CD8-positive, alpha-beta memory T cell (primary cell): Measurements from ENCODE around the gene DNAH6. TPM values are rescaled to one million over a fixed set of nuclear protein-coding genes. Genes with fewer than 3 reads are reported as not detected.
"Not testable (repeated sequence)": the region's sequence is repeated elsewhere in the genome, so short reads cannot be mapped to it uniquely, and the experiment has no call there.

Source experiments
- CTCF ChIA-PET: fragments of 350-600 bp; sonication (Branson Sonifier 250); formaldehyde crosslinking; loops from one replicate; lab custom pipeline; 2021; ENCODE audit warnings: antibody characterized with exemption; lab: Charles Lee
- POLR2A ChIA-PET: fragments of 350-600 bp; sonication (Branson Sonifier 250); formaldehyde crosslinking; loops from one replicate; lab custom pipeline; 2021; ENCODE audit warnings: antibody characterized with exemption; lab: Charles Lee
- DNase-seq, 5 donors: peaks; one replicate each; pipeline versions ENCODE4 v3.0.0 to v3.0.0-alpha.2; 2020 to 2022; ENCODE audit warnings: mixed read lengths in 1 of 5
- H3K27ac ChIP-seq: one replicate; pipeline ENCODE4 v1.7.0; 2013; ENCODE audit warnings: low read depth, mild to moderate bottlenecking, low read length, moderate library complexity
- H3K27me3 ChIP-seq: 2 replicates; pipeline ENCODE4 v1.7.0; 2013; ENCODE audit warnings: low read length, mild to moderate bottlenecking; ENCODE audit not compliant: insufficient read depth, poor library complexity, severe bottlenecking
- H3K36me3 ChIP-seq: 2 replicates; pipeline ENCODE4 v1.7.0; 2013; ENCODE audit warnings: mild to moderate bottlenecking, low read length, moderate library complexity; ENCODE audit not compliant: insufficient read depth
- H3K4me1 ChIP-seq: 2 replicates; pipeline ENCODE4 v1.7.0; 2013; ENCODE audit warnings: mild to moderate bottlenecking, low read length, moderate library complexity; ENCODE audit not compliant: insufficient read depth
- H3K4me3 ChIP-seq: 2 replicates; pipeline ENCODE4 v1.7.0; 2013; ENCODE audit warnings: mild to moderate bottlenecking, low read length
- H3K9me3 ChIP-seq: 2 replicates; pipeline ENCODE4 v1.7.0; 2013; ENCODE audit warnings: mild to moderate bottlenecking, low read length
- H3K27ac Mint-ChIP-seq, 8 donors: one replicate each; pipeline ENCODE4 v1.8.0; 2020 to 2021; ENCODE audit warnings: mixed read lengths in 8 of 8, mild to moderate bottlenecking in 6 of 8, inconsistent platforms in 3 of 8, moderate library complexity in 3 of 8
- H3K27me3 Mint-ChIP-seq, 2 donors: one replicate each; pipeline ENCODE4 v1.8.0; 2020 to 2021; ENCODE audit warnings: mixed read lengths in 2 of 2, mild to moderate bottlenecking in 1 of 2, moderate library complexity in 1 of 2
- H3K36me3 Mint-ChIP-seq, 3 donors: one replicate each; pipeline ENCODE4 v1.8.0; 2020 to 2021; ENCODE audit warnings: mixed read lengths in 3 of 3, inconsistent platforms in 1 of 3, mild to moderate bottlenecking in 1 of 3
- H3K4me1 Mint-ChIP-seq, 3 donors: one replicate each; pipeline ENCODE4 v1.8.0; 2020 to 2021; ENCODE audit warnings: mixed read lengths in 3 of 3, inconsistent platforms in 1 of 3, mild to moderate bottlenecking in 1 of 3
- H3K4me3 Mint-ChIP-seq, 7 donors: one replicate each; pipeline ENCODE4 v1.8.0; 2020 to 2021; ENCODE audit warnings: mixed read lengths in 7 of 7, mild to moderate bottlenecking in 6 of 7, moderate library complexity in 4 of 7, inconsistent platforms in 2 of 7
- H3K9me3 Mint-ChIP-seq, 5 donors: one replicate each; pipeline ENCODE4 v1.8.0; 2020 to 2022; ENCODE audit warnings: mixed read lengths in 5 of 5, mild to moderate bottlenecking in 3 of 5, moderate library complexity in 2 of 5, inconsistent platforms in 1 of 5
- polyA plus RNA-seq: library from polyadenylated mRNA; unstranded; fragments of 300-500 nt; fragmentation: Illumina TruSeq; gene quantifications from one replicate; pipeline ENCODE4 v1.2.3, GENCODE V29; 2021
- total RNA-seq, 2 experiments: library from RNA; stranded (reverse); gene quantifications; one replicate each; pipeline ENCODE4 v1.2.3, GENCODE V29; 2021

DNAH6 gene
- total and polyA plus RNA-seq, 3 experiments from 2014 or later: 0.24 to 0.51 (median 0.39) TPM

DNA sequence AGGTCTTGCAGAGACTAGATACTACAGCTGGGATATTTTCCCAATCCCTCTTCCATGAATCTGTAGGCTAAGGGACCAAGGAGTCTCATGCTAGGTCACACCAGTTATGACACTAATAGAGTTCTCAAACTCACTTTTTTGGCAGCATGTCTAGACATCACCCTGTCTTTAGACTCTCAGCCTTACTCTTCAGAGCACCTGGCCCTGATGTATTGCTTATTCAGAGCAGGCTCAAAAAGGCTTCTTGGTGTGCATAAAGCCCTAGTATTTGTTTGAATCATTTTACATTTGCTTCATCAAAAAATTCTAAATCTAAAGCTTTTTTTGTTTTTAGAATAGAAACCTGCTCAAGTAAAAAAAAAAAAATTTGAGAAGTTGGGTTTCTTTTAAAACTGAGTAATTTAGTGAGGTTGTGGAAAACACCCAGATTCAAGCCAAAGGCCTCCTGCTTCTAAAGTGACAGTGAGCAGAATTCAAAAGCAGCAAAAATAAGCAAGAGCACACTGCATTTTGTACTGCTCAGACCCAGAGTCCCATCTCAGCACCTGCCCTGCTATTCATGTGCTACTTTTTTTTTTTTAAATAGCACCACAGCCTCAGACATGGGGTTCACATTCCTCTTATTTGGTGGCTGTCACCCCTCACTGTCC lies 18.0 kb upstream of the DNAH6 start:
- H3K27ac Mint-ChIP-seq: peak overlapping the region in 4 of 8 donors; percentile 7 to 63 (median 26)
- ChIA-PET POLR2A (no interaction called here), CTCF (interaction anchor here (0.9 to 2.4 kb wide), 9 partner anchors 133 to 428 kb away, joined by 3 to 29 read pairs (median 4); partner anchors contain the start of gene TRABD2A)
- Histone ChIP-seq H3K9me3 (no peaks in the 10 kb centered on the region), H3K27me3 (no peaks in the 10 kb centered on the region), H3K27ac (no peak overlapping the region), H3K4me3 (no peak overlapping the region), H3K36me3 (no peaks in the 10 kb centered on the region), H3K4me1 (peaks cover 11% of the 10 kb centered on the region)
- H3K36me3 Mint-ChIP-seq: peaks cover 0 to 1% (median 0%) of the 10 kb centered on the region in 3 donors
- H3K4me1 Mint-ChIP-seq: peaks cover 6 to 8% (median 6%) of the 10 kb centered on the region in 3 donors
- H3K4me3 Mint-ChIP-seq: no peak overlapping the region
- H3K27me3 Mint-ChIP-seq: peaks cover 3 to 11% of the 10 kb centered on the region in 2 donors
- DNase-seq: no peak
- H3K9me3 Mint-ChIP-seq: peaks cover 0 to 1% (median 0%) of the 10 kb centered on the region in 5 donors

DNA sequence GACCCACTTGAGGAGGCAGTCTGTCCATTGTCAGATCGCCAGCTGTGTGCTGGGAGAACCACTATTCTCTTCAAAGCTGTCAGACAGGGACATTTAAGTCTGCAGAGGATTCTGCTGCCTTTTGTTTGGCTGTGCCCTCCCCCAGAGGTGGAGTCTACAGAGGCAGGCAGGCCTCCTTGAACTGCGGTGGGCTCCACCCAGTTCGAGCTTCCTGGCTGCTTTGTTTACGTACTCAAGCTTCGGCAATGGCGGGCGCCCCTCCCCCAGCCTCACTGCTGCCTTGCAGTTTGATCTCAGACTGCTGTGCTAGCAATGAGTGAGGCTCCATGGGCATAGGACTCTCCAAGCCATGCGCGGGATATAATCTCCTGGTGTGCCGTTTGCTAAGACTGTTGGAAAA lies 5.3 kb upstream of the DNAH6 start:
- H3K4me3 Mint-ChIP-seq, H3K4me1 ChIP-seq, H3K4me3 ChIP-seq, POLR2A ChIA-PET, H3K27me3 ChIP-seq, H3K27ac ChIP-seq, H3K36me3 ChIP-seq, CTCF ChIA-PET, H3K9me3 ChIP-seq: not testable (repeated sequence)
- peaks cover 0 to 27% (median 2%) of the 10 kb centered on the region in 3 donors for H3K36me3 Mint-ChIP-seq
- H3K27ac Mint-ChIP-seq: peak overlapping the region in 1 of 8 donors; percentile 29
- H3K4me1 Mint-ChIP-seq: peaks cover 9 to 23% (median 16%) of the 10 kb centered on the region in 3 donors
- peaks cover 3 to 13% of the 10 kb centered on the region in 2 donors for H3K27me3 Mint-ChIP-seq
- peaks cover 0 to 15% (median 7%) of the 10 kb centered on the region in 5 donors for H3K9me3 Mint-ChIP-seq
- DNase-seq: peak in 3 of 5 donors; percentile 6 to 64 (median 30)

DNA sequence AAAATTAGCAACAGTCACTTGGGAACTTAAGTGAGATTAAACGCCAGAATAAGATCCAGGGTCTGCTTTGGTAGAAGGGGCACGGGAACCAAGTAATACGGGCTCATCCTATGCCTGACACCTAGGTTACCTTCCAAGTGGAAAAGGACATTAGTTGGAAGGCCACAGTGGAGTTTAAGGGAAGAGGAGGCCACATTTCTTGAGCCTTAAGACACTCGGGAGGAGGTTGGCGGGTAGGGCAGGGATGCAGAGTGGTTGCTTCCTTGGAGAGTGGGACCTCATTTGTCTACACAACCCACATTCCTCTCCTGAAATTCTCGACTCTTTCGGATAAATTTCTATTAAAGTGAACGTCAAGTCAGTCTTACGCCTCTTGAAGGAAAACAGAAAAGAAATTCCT lies 510 bp upstream of the DNAH6 start:
- peaks cover 15 to 36% (median 26%) of the 10 kb centered on the region in 3 donors for H3K4me1 Mint-ChIP-seq
- H3K36me3 ChIP-seq: no peaks in the 10 kb centered on the region
- H3K27ac Mint-ChIP-seq: peak overlapping the region in 7 of 8 donors; percentile 84 to 95 (median 90)
- H3K9me3 ChIP-seq: no peaks in the 10 kb centered on the region
- peaks cover 4% of the 10 kb centered on the region for H3K4me1 ChIP-seq
- H3K9me3 Mint-ChIP-seq: peaks cover 0 to 7% (median 6%) of the 10 kb centered on the region in 5 donors
- peak overlapping the region; percentile 78 to 92 (median 89) for H3K4me3 Mint-ChIP-seq
- ChIA-PET CTCF (interaction anchor here (1.5 kb wide), 1 partner anchor 10 kb away, joined by 3 read pairs; no protein-coding TSS in a partner anchor), POLR2A (interaction anchor here (1.0 kb wide), 1 partner anchor 391 kb away, joined by 5 read pairs; no protein-coding TSS in a partner anchor)
- H3K27ac ChIP-seq: peak overlapping the region; percentile 70
- H3K4me3 ChIP-seq: peak overlapping the region; percentile 69
- no peak for DNase-seq
- no peaks in the 10 kb centered on the region for H3K27me3 ChIP-seq
- peaks cover 4 to 11% of the 10 kb centered on the region in 2 donors for H3K27me3 Mint-ChIP-seq
- peaks cover 0 to 8% (median 2%) of the 10 kb centered on the region in 3 donors for H3K36me3 Mint-ChIP-seq

DNA sequence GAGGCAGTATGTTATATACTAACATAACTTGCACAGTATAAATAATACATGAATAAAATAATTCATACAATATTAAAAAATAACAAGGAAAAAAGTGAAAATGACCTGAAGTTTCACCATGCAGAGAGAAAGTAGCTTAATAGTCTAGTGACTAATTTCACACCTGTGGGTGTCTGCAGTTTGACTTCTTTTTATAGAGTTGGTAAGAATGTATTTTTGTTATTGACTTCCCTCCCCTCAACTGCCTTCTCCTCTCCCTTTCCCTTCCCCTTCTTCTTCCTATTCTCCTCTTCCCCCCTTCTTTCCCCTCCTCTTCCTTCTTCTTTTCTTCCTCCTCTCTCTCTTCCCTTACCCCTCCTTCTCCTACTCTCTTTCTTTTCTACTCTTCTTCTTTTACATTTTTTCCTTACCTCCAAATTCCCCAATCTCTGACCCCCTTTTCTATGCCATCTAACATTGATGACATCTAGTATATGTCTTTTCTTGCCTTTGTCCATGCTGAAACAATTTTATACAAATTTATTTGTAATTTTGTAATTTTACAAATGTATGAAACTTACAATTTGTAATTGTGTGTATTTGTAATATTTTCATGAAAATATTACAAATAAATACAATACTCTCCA lies 3.1 kb downstream of the DNAH6 start:
- Histone ChIP-seq H3K27me3 (no peaks in the 10 kb centered on the region), H3K9me3 (no peaks in the 10 kb centered on the region), H3K4me3 (no peak overlapping the region), H3K27ac (no peak overlapping the region), H3K4me1 (peaks cover 4% of the 10 kb centered on the region), H3K36me3 (no peaks in the 10 kb centered on the region)
- H3K27ac Mint-ChIP-seq: peak overlapping the region in 3 of 8 donors; percentile 51 to 61 (median 56)
- peaks cover 0 to 27% (median 0%) of the 10 kb centered on the region in 3 donors for H3K36me3 Mint-ChIP-seq
- peaks cover 10 to 23% (median 19%) of the 10 kb centered on the region in 3 donors for H3K4me1 Mint-ChIP-seq
- peaks cover 8 to 20% of the 10 kb centered on the region in 2 donors for H3K27me3 Mint-ChIP-seq
- ChIA-PET CTCF (interaction anchor here (1.0 to 1.1 kb wide), 2 partner anchors 363 to 407 kb away, joined by 3 to 4 read pairs; no protein-coding TSS in a partner anchor), POLR2A (no interaction called here)
- H3K9me3 Mint-ChIP-seq: peaks cover 0 to 8% (median 3%) of the 10 kb centered on the region in 5 donors
- no peak overlapping the region for H3K4me3 Mint-ChIP-seq
- DNase-seq: no peak

DNA sequence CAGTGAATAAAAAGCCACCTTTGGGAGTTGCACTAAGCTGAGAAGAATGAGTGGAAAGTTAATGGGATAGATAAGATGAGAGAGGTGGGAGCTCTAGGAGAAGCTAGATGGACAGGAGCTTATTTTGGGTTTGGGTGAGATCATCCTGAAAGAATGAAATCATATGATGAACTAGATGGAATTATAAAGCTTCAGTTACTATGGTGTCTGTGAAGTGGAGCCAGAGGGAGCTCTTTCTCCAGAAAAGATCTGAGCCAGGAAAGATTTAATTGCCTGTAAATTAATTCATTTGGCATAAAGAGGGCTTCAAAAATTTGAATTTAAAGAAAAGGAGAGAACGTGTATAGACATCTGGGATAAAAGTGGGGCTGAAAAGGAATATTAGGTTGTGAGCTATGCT lies 10.3 kb downstream of the DNAH6 start:
- H3K36me3 ChIP-seq: no peaks in the 10 kb centered on the region
- no peak overlapping the region for H3K4me3 Mint-ChIP-seq
- H3K36me3 Mint-ChIP-seq: peaks cover 0 to 30% (median 2%) of the 10 kb centered on the region in 3 donors
- DNase-seq: no peak
- peaks cover 13% of the 10 kb centered on the region for H3K4me1 ChIP-seq
- peaks cover 4 to 9% (median 7%) of the 10 kb centered on the region in 3 donors for H3K4me1 Mint-ChIP-seq
- no peaks in the 10 kb centered on the region for H3K27me3 ChIP-seq
- CTCF ChIA-PET: interaction anchor here (0.6 to 1.7 kb wide), 6 partner anchors 9 to 356 kb away, joined by 3 to 8 read pairs (median 3); partner anchors contain the start of gene DNAH6
- H3K9me3 ChIP-seq: no peaks in the 10 kb centered on the region
- H3K27me3 Mint-ChIP-seq: peaks cover 3 to 9% of the 10 kb centered on the region in 2 donors
- no peak overlapping the region for H3K4me3 ChIP-seq
- POLR2A ChIA-PET: no interaction called here
- no peak overlapping the region for H3K27ac ChIP-seq
- peak overlapping the region in 2 of 8 donors; percentile 27 to 51 for H3K27ac Mint-ChIP-seq
- H3K9me3 Mint-ChIP-seq: peaks cover 0 to 5% (median 0%) of the 10 kb centered on the region in 5 donors

DNA sequence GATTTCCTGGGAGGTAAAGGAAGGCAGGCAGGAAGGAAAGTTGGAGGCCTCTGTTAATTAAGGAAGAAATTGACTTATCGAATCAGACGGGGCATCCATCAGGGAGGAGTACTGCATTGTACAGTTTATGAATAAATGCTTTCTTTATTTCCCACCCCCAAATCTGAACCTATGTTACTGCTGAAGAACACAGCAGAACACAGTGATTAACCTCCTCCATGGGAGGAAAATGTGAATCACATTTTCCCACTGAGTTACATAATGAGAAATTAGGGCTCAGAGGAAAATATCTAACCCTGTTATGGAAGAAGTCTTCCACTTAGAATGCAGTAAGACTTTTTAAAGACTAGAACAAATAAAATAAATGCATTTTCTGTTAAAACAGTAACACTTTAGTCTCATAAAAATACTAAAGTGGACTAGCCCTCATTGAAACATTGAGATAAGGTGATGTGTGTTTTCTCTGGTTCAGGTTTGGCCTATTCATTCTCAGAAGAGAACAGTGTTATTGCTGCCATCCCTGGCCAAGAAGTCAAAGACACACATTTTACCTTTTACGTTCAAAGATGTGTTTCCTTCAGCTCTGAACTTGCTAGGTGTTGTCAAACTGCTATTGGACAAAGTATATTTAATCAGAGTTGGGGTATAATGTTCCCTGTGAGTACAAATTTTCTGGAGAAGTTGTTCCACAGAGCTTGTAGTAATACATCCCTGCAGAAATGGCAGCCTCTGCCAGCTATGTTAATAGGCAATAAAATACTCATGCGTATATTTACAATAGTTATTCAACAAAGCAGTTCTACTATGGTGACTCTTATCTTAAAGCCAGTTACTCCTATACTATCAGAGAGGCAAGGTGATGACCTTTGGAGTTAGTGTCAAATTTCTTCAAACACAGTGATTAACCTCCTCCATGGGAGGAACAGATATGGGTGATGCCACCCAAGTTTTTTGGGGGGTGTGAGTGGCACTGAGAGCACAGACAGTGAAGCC lies 11.1 kb downstream of the DNAH6 start:
- no peak for DNase-seq
- Histone ChIP-seq H3K36me3 (no peaks in the 10 kb centered on the region), H3K4me1 (peaks cover 13% of the 10 kb centered on the region), H3K27me3 (no peaks in the 10 kb centered on the region), H3K4me3 (no peak overlapping the region), H3K27ac (no peak overlapping the region), H3K9me3 (no peaks in the 10 kb centered on the region)
- no peak overlapping the region for H3K4me3 Mint-ChIP-seq
- no peak overlapping the region for H3K27ac Mint-ChIP-seq
- peaks cover 0 to 21% (median 2%) of the 10 kb centered on the region in 3 donors for H3K36me3 Mint-ChIP-seq
- ChIA-PET CTCF (interaction anchor here (1.2 to 1.7 kb wide), 3 partner anchors 10 to 355 kb away, joined by 3 to 8 read pairs (median 3); partner anchors contain the start of gene DNAH6), POLR2A (no interaction called here)
- peaks cover 0 to 4% (median 0%) of the 10 kb centered on the region in 5 donors for H3K9me3 Mint-ChIP-seq
- H3K4me1 Mint-ChIP-seq: peaks cover 4 to 9% (median 7%) of the 10 kb centered on the region in 3 donors
- peaks cover 3 to 9% of the 10 kb centered on the region in 2 donors for H3K27me3 Mint-ChIP-seq

DNA sequence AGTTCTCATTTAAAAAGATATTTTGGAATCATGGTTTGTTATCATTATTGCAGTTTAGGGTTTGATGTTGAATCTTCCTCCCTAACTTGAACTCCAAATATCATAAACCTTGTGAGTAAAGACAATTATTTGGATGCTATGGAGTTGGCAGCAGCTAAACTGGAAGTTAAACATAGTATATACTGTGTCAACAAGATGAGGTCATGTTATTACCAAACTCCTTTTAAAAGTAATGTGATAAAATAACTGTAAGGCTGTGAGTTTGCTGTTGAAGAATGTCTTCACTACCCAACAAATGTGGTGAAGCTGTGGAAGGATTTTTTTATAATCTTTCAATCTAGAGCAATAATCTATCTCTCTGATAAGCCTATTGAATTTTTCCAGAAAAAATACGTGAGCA lies 16.0 kb downstream of the DNAH6 start:
- Histone ChIP-seq H3K27me3 (no peaks in the 10 kb centered on the region), H3K9me3 (no peaks in the 10 kb centered on the region), H3K4me1 (peaks cover 3% of the 10 kb centered on the region), H3K27ac (no peak overlapping the region), H3K36me3 (no peaks in the 10 kb centered on the region), H3K4me3 (no peak overlapping the region)
- Mint-ChIP-seq H3K4me3 (no peak overlapping the region), H3K4me1 (peaks cover 3 to 11% (median 4%) of the 10 kb centered on the region in 3 donors), H3K9me3 (no peaks in the 10 kb centered on the region), H3K27ac (no peak overlapping the region), H3K27me3 (peaks cover 1 to 9% of the 10 kb centered on the region in 2 donors), H3K36me3 (peaks cover 0 to 5% (median 2%) of the 10 kb centered on the region in 3 donors)
- ChIA-PET POLR2A (no interaction called here), CTCF (interaction anchor here (1.5 kb wide), 1 partner anchor 18 kb away, joined by 3 read pairs; no protein-coding TSS in a partner anchor)
- no peak for DNase-seq
